ENCODE results near the gene TBC1D22B.

The TBC1D22B gene

GRCh38 chr6:37241775-37242428 lies 15.7 kb upstream of the TBC1D22B start:
- H3K27me3 ChIP-seq (ENCODE audit: control insufficient read depth, insufficient read depth, low read length) = no peaks in the 10 kb centered on the region
- peak overlapping the region; percentile 71 for H3K4me2 ChIP-seq (ENCODE audit: low read length)
- H3K9me3 ChIP-seq (replicated peaks; ENCODE audit: low read length) = no peaks in the 10 kb centered on the region
- peak overlapping the region; percentile 82 for H3K9ac ChIP-seq (ENCODE audit: low read depth, low read length)
- H3K36me3 ChIP-seq (ENCODE audit: insufficient read depth, low read length) = no peaks in the 10 kb centered on the region
- peaks cover 61% of the 10 kb centered on the region for H3K4me1 ChIP-seq (ENCODE audit: control insufficient read depth, insufficient read depth, low read length)
- H3K4me3 ChIP-seq (ENCODE audit: low read length) = peak overlapping the region; percentile 28

GRCh38 chr6:37242429-37243052 lies 15.0 kb upstream of the TBC1D22B start:
- no peaks in the 10 kb centered on the region for H3K27me3 ChIP-seq (ENCODE audit: control insufficient read depth, insufficient read depth, low read length)
- peak overlapping the region; percentile 36 for H3K4me3 ChIP-seq (ENCODE audit: low read length)
- H3K36me3 ChIP-seq (ENCODE audit: insufficient read depth, low read length) = no peaks in the 10 kb centered on the region
- H3K9ac ChIP-seq (ENCODE audit: low read depth, low read length) = peak overlapping the region; percentile 82
- no peaks in the 10 kb centered on the region for H3K9me3 ChIP-seq (replicated peaks; ENCODE audit: low read length)
- H3K4me1 ChIP-seq (ENCODE audit: control insufficient read depth, insufficient read depth, low read length) = peaks cover 61% of the 10 kb centered on the region
- peak overlapping the region; percentile 71 for H3K4me2 ChIP-seq (ENCODE audit: low read length)

DNA sequence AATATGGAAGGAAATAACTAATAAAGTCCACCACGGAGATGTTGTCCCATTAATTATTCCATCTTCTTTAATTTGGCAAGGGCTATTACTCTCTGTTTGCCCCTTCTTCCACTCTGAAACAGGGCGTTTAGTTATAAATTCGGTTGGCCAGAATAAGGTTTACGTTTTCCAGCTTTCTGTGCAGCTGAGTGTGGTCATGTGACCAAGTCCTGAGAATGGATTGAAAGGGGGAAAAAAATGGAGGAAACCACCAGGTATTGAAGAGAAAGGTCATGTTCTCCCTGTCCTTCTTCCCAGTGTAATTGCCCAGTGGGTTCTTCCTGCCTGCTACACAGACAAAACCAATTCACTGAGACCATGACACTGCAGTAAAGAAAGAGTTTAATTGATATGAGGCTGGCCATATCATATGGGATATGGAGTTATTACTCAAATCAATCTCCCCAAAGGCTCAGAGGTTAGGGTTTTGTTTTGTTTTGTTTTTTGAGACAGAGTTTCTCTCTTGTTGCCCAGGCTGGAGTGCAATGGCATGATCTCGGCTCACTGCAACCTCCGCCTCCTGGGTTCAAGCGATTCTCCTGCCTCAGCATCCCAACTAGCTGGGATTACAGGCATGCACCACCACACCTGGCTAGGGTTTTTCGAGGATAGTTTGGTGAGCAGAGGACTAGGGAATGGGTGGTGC lies 14.3 kb upstream of the TBC1D22B start:
- Histone ChIP-seq H3K9ac (ENCODE audit: low read depth, low read length) (peak overlapping the region; percentile 82), H3K4me1 (ENCODE audit: control insufficient read depth, insufficient read depth, low read length) (peaks cover 61% of the 10 kb centered on the region), H3K9me3 (replicated peaks; ENCODE audit: low read length) (no peaks in the 10 kb centered on the region), H3K36me3 (ENCODE audit: insufficient read depth, low read length) (no peaks in the 10 kb centered on the region), H3K4me2 (ENCODE audit: low read length) (peak overlapping the region; percentile 71), H3K27me3 (ENCODE audit: control insufficient read depth, insufficient read depth, low read length) (no peaks in the 10 kb centered on the region), H3K4me3 (ENCODE audit: low read length) (peak overlapping the region; percentile 36)

- peak overlapping the region; percentile 57 for H3K9ac ChIP-seq (ENCODE audit: low read depth, low read length)
- H3K4me2 ChIP-seq (ENCODE audit: low read length) = peak overlapping the region; percentile 49
- no peaks in the 10 kb centered on the region for H3K27me3 ChIP-seq (ENCODE audit: control insufficient read depth, insufficient read depth, low read length)
- H3K4me1 ChIP-seq (ENCODE audit: control insufficient read depth, insufficient read depth, low read length) = peaks cover 59% of the 10 kb centered on the region
- no peak overlapping the region for H3K4me3 ChIP-seq (ENCODE audit: low read length)
- no peaks in the 10 kb centered on the region for H3K9me3 ChIP-seq (replicated peaks; ENCODE audit: low read length)
- H3K36me3 ChIP-seq (ENCODE audit: insufficient read depth, low read length) = no peaks in the 10 kb centered on the region
Observed at GRCh38 chr6:37243816-37244370, 13.7 kb upstream of the TBC1D22B start.

GRCh38 chr6:37244430-37245310 lies 12.9 kb upstream of the TBC1D22B start:
- H3K4me3 ChIP-seq (ENCODE audit: low read length) = peak overlapping the region; percentile 10

GRCh38 chr6:37251211-37251780 lies 6.3 kb upstream of the TBC1D22B start:
- H3K36me3 ChIP-seq (ENCODE audit: insufficient read depth, low read length) = no peaks in the 10 kb centered on the region
- H3K9ac ChIP-seq (ENCODE audit: low read depth, low read length) = peak overlapping the region; percentile 27
- H3K4me2 ChIP-seq (ENCODE audit: low read length) = peak overlapping the region; percentile 8
- H3K4me3 ChIP-seq (ENCODE audit: low read length) = no peak overlapping the region
- peaks cover 3% of the 10 kb centered on the region for H3K9me3 ChIP-seq (replicated peaks; ENCODE audit: low read length)
- no peaks in the 10 kb centered on the region for H3K27me3 ChIP-seq (ENCODE audit: control insufficient read depth, insufficient read depth, low read length)
- H3K4me1 ChIP-seq (ENCODE audit: control insufficient read depth, insufficient read depth, low read length) = peaks cover 4% of the 10 kb centered on the region

More at GRCh38 chr6:37244430-37245310, 12.9 kb upstream of the TBC1D22B start:
- no peaks in the 10 kb centered on the region for H3K36me3 ChIP-seq (ENCODE audit: insufficient read depth, low read length)
- peaks cover 51% of the 10 kb centered on the region for H3K4me1 ChIP-seq (ENCODE audit: control insufficient read depth, insufficient read depth, low read length)
- H3K27me3 ChIP-seq (ENCODE audit: control insufficient read depth, insufficient read depth, low read length) = no peaks in the 10 kb centered on the region
- H3K9me3 ChIP-seq (replicated peaks; ENCODE audit: low read length) = no peaks in the 10 kb centered on the region
- peak overlapping the region; percentile 49 for H3K4me2 ChIP-seq (ENCODE audit: low read length)
- H3K9ac ChIP-seq (ENCODE audit: low read depth, low read length) = peak overlapping the region; percentile 57

DNA sequence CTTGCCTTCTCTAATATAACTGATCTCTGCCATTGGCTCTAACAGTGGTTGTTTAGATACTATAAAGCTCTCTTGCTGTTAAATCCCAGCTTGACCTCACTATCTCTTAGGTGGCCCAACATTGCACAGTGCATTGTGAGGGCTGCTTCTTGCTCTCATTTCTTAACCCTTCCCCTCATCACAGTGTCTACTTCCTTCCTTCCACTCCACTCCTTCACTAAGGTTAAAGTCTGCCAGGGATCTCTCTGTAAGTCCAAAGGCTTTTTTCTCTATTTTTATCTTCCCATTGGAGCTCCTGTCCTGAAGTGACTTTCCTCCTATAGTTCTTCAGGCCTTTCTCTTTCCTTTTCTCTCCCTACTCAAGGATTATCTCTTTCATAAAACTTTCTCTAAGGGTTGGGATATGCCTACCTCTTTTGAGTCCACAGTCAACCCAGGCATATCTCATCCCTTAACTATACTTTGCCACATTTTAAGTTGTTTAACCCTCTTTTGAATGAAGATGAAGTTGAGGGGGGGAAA lies 4.0 kb upstream of the TBC1D22B start:
- Histone ChIP-seq H3K27me3 (ENCODE audit: control insufficient read depth, insufficient read depth, low read length) (no peaks in the 10 kb centered on the region), H3K4me3 (ENCODE audit: low read length) (no peak overlapping the region), H3K9me3 (replicated peaks; ENCODE audit: low read length) (peaks cover 3% of the 10 kb centered on the region), H3K36me3 (ENCODE audit: insufficient read depth, low read length) (no peaks in the 10 kb centered on the region), H3K4me2 (ENCODE audit: low read length) (no peak overlapping the region), H3K4me1 (ENCODE audit: control insufficient read depth, insufficient read depth, low read length) (peaks cover 13% of the 10 kb centered on the region), H3K9ac (ENCODE audit: low read depth, low read length) (no peak overlapping the region)

- Histone ChIP-seq H3K4me2 (ENCODE audit: low read length) (no peak overlapping the region), H3K9me3 (replicated peaks; ENCODE audit: low read length) (peaks cover 3% of the 10 kb centered on the region), H3K4me3 (ENCODE audit: low read length) (no peak overlapping the region), H3K9ac (ENCODE audit: low read depth, low read length) (no peak overlapping the region), H3K27me3 (ENCODE audit: control insufficient read depth, insufficient read depth, low read length) (no peaks in the 10 kb centered on the region), H3K36me3 (ENCODE audit: insufficient read depth, low read length) (no peaks in the 10 kb centered on the region), H3K4me1 (ENCODE audit: control insufficient read depth, insufficient read depth, low read length) (peaks cover 21% of the 10 kb centered on the region)
Observed at GRCh38 chr6:37254881-37255280, 2.7 kb upstream of the TBC1D22B start.

DNA sequence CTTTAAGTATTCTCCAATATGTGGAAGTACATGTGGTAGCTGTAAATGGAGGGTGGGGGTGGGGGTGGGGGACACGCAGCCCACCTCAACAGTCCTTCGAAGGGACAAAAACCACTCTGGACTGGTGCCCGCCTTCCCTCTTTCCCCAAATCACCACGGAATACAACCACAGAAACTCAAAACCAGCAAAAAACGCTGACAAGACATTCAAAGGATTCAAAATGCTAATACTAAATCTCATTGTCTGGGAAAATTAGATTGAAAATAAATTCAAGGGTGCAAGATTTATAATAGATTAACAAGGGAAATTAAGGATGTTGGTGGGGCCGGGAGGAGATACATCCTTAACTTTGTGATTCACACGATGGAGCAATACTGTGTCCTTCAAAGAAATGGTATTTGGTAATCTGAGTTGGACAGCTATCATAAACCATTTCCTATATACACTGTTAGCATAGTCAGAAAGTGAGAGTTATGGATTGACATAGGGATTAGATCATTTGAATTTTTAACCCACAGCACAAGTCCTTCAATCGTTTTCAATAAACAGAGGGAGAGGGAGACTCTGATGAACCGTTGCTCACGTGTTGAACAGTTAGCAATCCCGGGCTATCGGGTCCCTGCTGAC lies 766 bp upstream of the TBC1D22B start:
- Histone ChIP-seq H3K27me3 (ENCODE audit: control insufficient read depth, insufficient read depth, low read length) (no peaks in the 10 kb centered on the region), H3K9ac (ENCODE audit: low read depth, low read length) (peak overlapping the region; percentile 97), H3K4me1 (ENCODE audit: control insufficient read depth, insufficient read depth, low read length) (peaks cover 17% of the 10 kb centered on the region), H3K9me3 (replicated peaks; ENCODE audit: low read length) (no peaks in the 10 kb centered on the region), H3K4me3 (ENCODE audit: low read length) (peak overlapping the region; percentile 99), H3K4me2 (ENCODE audit: low read length) (peak overlapping the region; percentile 89), H3K36me3 (ENCODE audit: insufficient read depth, low read length) (no peaks in the 10 kb centered on the region)

DNA sequence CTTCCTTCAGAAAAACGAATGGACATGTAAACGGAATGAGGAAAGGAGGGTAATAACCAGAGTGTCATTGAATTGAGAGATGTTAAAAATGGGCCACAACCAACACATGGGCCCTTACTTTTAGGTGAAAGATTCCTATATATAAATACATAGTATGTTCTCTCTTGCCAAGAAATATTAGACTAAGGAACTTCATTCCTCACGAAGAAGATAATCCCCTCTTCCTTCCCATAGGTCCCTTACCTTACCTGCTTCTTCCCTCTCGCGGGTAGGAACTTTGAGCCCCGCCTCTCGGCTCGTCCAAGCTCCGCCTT lies 295 bp upstream of the TBC1D22B start:
- H3K9ac ChIP-seq (ENCODE audit: low read depth, low read length) = peak overlapping the region; percentile 97
- no peaks in the 10 kb centered on the region for H3K9me3 ChIP-seq (replicated peaks; ENCODE audit: low read length)
- no peaks in the 10 kb centered on the region for H3K36me3 ChIP-seq (ENCODE audit: insufficient read depth, low read length)
- H3K27me3 ChIP-seq (ENCODE audit: control insufficient read depth, insufficient read depth, low read length) = no peaks in the 10 kb centered on the region
- peaks cover 17% of the 10 kb centered on the region for H3K4me1 ChIP-seq (ENCODE audit: control insufficient read depth, insufficient read depth, low read length)
- peak overlapping the region; percentile 89 for H3K4me2 ChIP-seq (ENCODE audit: low read length)
- H3K4me3 ChIP-seq (ENCODE audit: low read length) = peak overlapping the region; percentile 99

Measured in skeletal muscle satellite cell (primary cell).